Esophagus (tissue), 2 donors: Measurements from ENCODE around the gene TNFSF11. TPM values are rescaled to one million over a fixed set of nuclear protein-coding genes. Genes with fewer than 3 reads are reported as not detected.

Experiments used
- H3K27ac ChIP-seq, 2 donors: one replicate each; pipeline ENCODE4 v1.5.1; 2013; ENCODE audit warnings: low read depth in 2 of 2, mild to moderate bottlenecking in 2 of 2, inconsistent platforms in 1 of 2, low read length in 1 of 2, moderate library complexity in 1 of 2
- H3K27me3 ChIP-seq, 2 donors: one replicate each; pipeline ENCODE4 v1.6.1; 2013; ENCODE audit warnings: low read length in 2 of 2, control low read depth in 1 of 2, mild to moderate bottlenecking in 1 of 2; ENCODE audit not compliant: insufficient read depth in 2 of 2, control insufficient read depth in 1 of 2
- H3K36me3 ChIP-seq, 2 donors: one replicate each; pipeline ENCODE4 v1.6.1; 2013; ENCODE audit warnings: low read length in 1 of 2; ENCODE audit not compliant: control insufficient read depth in 2 of 2, insufficient read depth in 2 of 2
- H3K4me1 ChIP-seq, 2 donors: one replicate each; pipeline ENCODE4 v1.6.1; 2013; ENCODE audit warnings: low read length in 1 of 2; ENCODE audit not compliant: control insufficient read depth in 2 of 2, insufficient read depth in 2 of 2
- H3K4me3 ChIP-seq, 2 donors: one replicate each; pipeline ENCODE4 v1.5.1; 2013; ENCODE audit warnings: low read length in 2 of 2, mild to moderate bottlenecking in 2 of 2, low read depth in 1 of 2, moderate library complexity in 1 of 2
- H3K9me3 ChIP-seq, 2 donors: one replicate each; pipeline ENCODE4 v1.6.1; 2013; ENCODE audit warnings: mild to moderate bottlenecking in 2 of 2, low read depth in 1 of 2, low read length in 1 of 2, moderate library complexity in 1 of 2; ENCODE audit not compliant: control insufficient read depth in 2 of 2, insufficient read depth in 1 of 2
- WGBS, 2 donors: extraction: QIAGEN DNeasy Blood & Tissue Kit; methylation state at CpG; one replicate each; pipeline ENCODE4 v1.1.7; 2013; 5-methylcytosine and 5-hydroxymethylcytosine counted together
- polyA plus RNA-seq, 2 donors: library from polyadenylated mRNA; stranded (reverse); fragments of 200-250 nt; gene quantifications; one replicate each; pipeline ENCODE4 v1.2.3, GENCODE V29; 2013
- donor health status: healthy with polysubstance abuse.
- donor health status: Bipolar disorder and iron deficiency.

The TNFSF11 gene
- polyA plus RNA-seq, 2 donors: 0.08 TPM

GRCh38 chr13:42602906-42603305 is 29.0 kb downstream of the TNFSF11 start:
- no peaks in the 10 kb centered on the region for H3K4me1 ChIP-seq
- no peaks in the 10 kb centered on the region for H3K27me3 ChIP-seq
- H3K27ac ChIP-seq: no peak overlapping the region
- no peaks in the 10 kb centered on the region for H3K36me3 ChIP-seq
- H3K4me3 ChIP-seq: no peak overlapping the region
- H3K9me3 ChIP-seq: no peaks in the 10 kb centered on the region
- 67 to 73% methylated on average over 1 of the region's 1 CpG for WGBS, 2 donors

- Histone ChIP-seq H3K27ac (no peak overlapping the region), H3K27me3 (no peaks in the 10 kb centered on the region), H3K36me3 (no peaks in the 10 kb centered on the region), H3K9me3 (no peaks in the 10 kb centered on the region), H3K4me3 (no peak overlapping the region), H3K4me1 (no peaks in the 10 kb centered on the region)
- WGBS, 2 donors: 80 to 84% methylated on average over 2 of the region's 2 CpGs
Observed at GRCh38 chr13:42603571-42603970, 29.6 kb downstream of the TNFSF11 start.

GRCh38 chr13:42607546-42607945 is 33.6 kb downstream of the TNFSF11 start:
- Histone ChIP-seq H3K27ac (no peak overlapping the region), H3K4me1 (no peaks in the 10 kb centered on the region), H3K27me3 (no peaks in the 10 kb centered on the region), H3K9me3 (peaks cover 0 to 2% of the 10 kb centered on the region in 2 donors), H3K4me3 (no peak overlapping the region), H3K36me3 (no peaks in the 10 kb centered on the region)
- 85 to 86% methylated on average over 2 of the region's 2 CpGs for WGBS, 2 donors

GRCh38 chr13:42610649-42611048 is 36.7 kb downstream of the TNFSF11 start:
- no peaks in the 10 kb centered on the region for H3K4me1 ChIP-seq
- 77 to 88% methylated on average over 2 of the region's 2 CpGs for WGBS, 2 donors
- H3K27me3 ChIP-seq: no peaks in the 10 kb centered on the region
- no peaks in the 10 kb centered on the region for H3K36me3 ChIP-seq
- no peak overlapping the region for H3K4me3 ChIP-seq
- no peak overlapping the region for H3K27ac ChIP-seq
- H3K9me3 ChIP-seq: peaks cover 0 to 2% of the 10 kb centered on the region in 2 donors

- no peak overlapping the region for H3K4me3 ChIP-seq
- no peaks in the 10 kb centered on the region for H3K36me3 ChIP-seq
- H3K4me1 ChIP-seq: no peaks in the 10 kb centered on the region
- no peaks in the 10 kb centered on the region for H3K27me3 ChIP-seq
- no peak overlapping the region for H3K27ac ChIP-seq
- WGBS, 2 donors: 77 to 79% methylated on average over 2 of the region's 2 CpGs
- peaks cover 0 to 2% of the 10 kb centered on the region in 2 donors for H3K9me3 ChIP-seq
Observed at GRCh38 chr13:42611086-42611779, 37.3 kb downstream of the TNFSF11 start.

- H3K27me3 ChIP-seq: no peaks in the 10 kb centered on the region
- 77 to 81% methylated on average over 7 of the region's 7 CpGs for WGBS, 2 donors
- peaks cover 0 to 2% of the 10 kb centered on the region in 2 donors for H3K9me3 ChIP-seq
- no peak overlapping the region for H3K4me3 ChIP-seq
- no peaks in the 10 kb centered on the region for H3K4me1 ChIP-seq
- no peaks in the 10 kb centered on the region for H3K36me3 ChIP-seq
- H3K27ac ChIP-seq: no peak overlapping the region
Observed at GRCh38 chr13:42612021-42612765, 38.2 kb downstream of the TNFSF11 start.

GRCh38 chr13:42614436-42615035 is 40.6 kb downstream of the TNFSF11 start:
- peaks cover 0 to under 1% of the 10 kb centered on the region in 2 donors for H3K9me3 ChIP-seq
- H3K36me3 ChIP-seq: no peaks in the 10 kb centered on the region
- no peaks in the 10 kb centered on the region for H3K27me3 ChIP-seq
- H3K27ac ChIP-seq: no peak overlapping the region
- no peaks in the 10 kb centered on the region for H3K4me1 ChIP-seq
- 65 to 69% methylated on average over 3 of the region's 3 CpGs for WGBS, 2 donors
- no peak overlapping the region for H3K4me3 ChIP-seq

- 81 to 84% methylated on average over 6 of the region's 6 CpGs for whole genome bisulfite sequencing, 2 donors
- H3K27me3 ChIP-seq: no peaks in the 10 kb centered on the region
- no peaks in the 10 kb centered on the region for H3K36me3 ChIP-seq
- no peak overlapping the region for H3K27ac ChIP-seq
- H3K4me3 ChIP-seq: no peak overlapping the region
- H3K4me1 ChIP-seq: no peaks in the 10 kb centered on the region
- no peaks in the 10 kb centered on the region for H3K9me3 ChIP-seq
Observed at GRCh38 chr13:42615691-42616090, 41.7 kb downstream of the TNFSF11 start.

GRCh38 chr13:42617221-42617620 is 43.3 kb downstream of the TNFSF11 start:
- H3K36me3 ChIP-seq: no peaks in the 10 kb centered on the region
- no peaks in the 10 kb centered on the region for H3K27me3 ChIP-seq
- WGBS, 2 donors: 74 to 76% methylated on average over 3 of the region's 3 CpGs
- no peak overlapping the region for H3K27ac ChIP-seq
- H3K4me1 ChIP-seq: no peaks in the 10 kb centered on the region
- H3K4me3 ChIP-seq: no peak overlapping the region
- no peaks in the 10 kb centered on the region for H3K9me3 ChIP-seq
